WTC11 (cell line): ENCODE results near the gene ING2. TPM values are rescaled to one million over a fixed set of nuclear protein-coding genes. Genes with fewer than 3 reads are reported as not detected.
A peak's percentile ranks its signal among the peaks of the same experiment; 100 is the strongest.

Experiments used
- ATAC-seq: fragments of 200-7000 bp; cut with Tn5 transposase; 2 replicates; pipeline ENCODE4 v1.10.0; 2021; ENCODE audit warnings: mild to moderate bottlenecking, moderate library complexity
- CTCF ChIA-PET: fragments of 300-600 bp; sonication (Branson Sonifier 250); formaldehyde crosslinking; loops from one replicate; lab custom pipeline; 2021; ENCODE audit warnings: antibody characterized with exemption; lab: Charles Lee
- POLR2A ChIA-PET: fragments of 350-600 bp; sonication (Branson Sonifier 250); formaldehyde crosslinking; loops from one replicate; lab custom pipeline; 2021; ENCODE audit warnings: antibody characterized with exemption; lab: Charles Lee
- DNase-seq: peaks from one replicate; pipeline ENCODE4 v3.0.0; 2021; ENCODE audit warnings: low spot score
- H3K27ac Mint-ChIP-seq: 2 replicates; pipeline ENCODE4 v1.8.0; 2021; ENCODE audit warnings: mixed read lengths
- H3K27me3 Mint-ChIP-seq: 2 replicates; pipeline ENCODE4 v1.8.0; 2021; ENCODE audit warnings: low read depth, mild to moderate bottlenecking, moderate library complexity, mixed read lengths
- H3K36me3 Mint-ChIP-seq: 2 replicates; pipeline ENCODE4 v1.8.0; 2021; ENCODE audit warnings: mixed read lengths
- H3K4me1 Mint-ChIP-seq: 2 replicates; pipeline ENCODE4 v1.8.0; 2022; ENCODE audit warnings: mixed read lengths
- H3K4me3 Mint-ChIP-seq: 2 replicates; pipeline ENCODE4 v1.8.0; 2021; ENCODE audit warnings: mild to moderate bottlenecking, moderate library complexity, mixed read lengths
- H3K9me3 Mint-ChIP-seq: 2 replicates; pipeline ENCODE4 v1.8.0; 2021; ENCODE audit warnings: mixed read lengths
- AR ChIP-seq: fragments of 250-450 bp; sonication (Bioruptor Pico); IDR thresholded peaks from 2 replicates; pipeline ENCODE4 v1.9.0; 2021; ENCODE audit warnings: mild to moderate bottlenecking
- ARID4B ChIP-seq: sonication (generic); formaldehyde crosslinking; IDR thresholded peaks from 2 replicates; pipeline ENCODE4 v1.8.0; 2023; ENCODE audit warnings: missing genetic modification reagents, mild to moderate bottlenecking, borderline replicate concordance
- ESRRA ChIP-seq: sonication (generic); formaldehyde crosslinking; IDR thresholded peaks from 2 replicates; pipeline ENCODE4 v1.8.1; 2022; ENCODE audit warnings: mild to moderate bottlenecking, missing genetic modification reagents, borderline replicate concordance
- JAZF1 ChIP-seq: fragments of 250-450 bp; sonication (Bioruptor Pico); IDR thresholded peaks from 2 replicates; pipeline ENCODE4 v1.9.0; 2021; ENCODE audit warnings: moderate library complexity, mild to moderate bottlenecking, inconsistent platforms
- JUN ChIP-seq: sonication (generic); formaldehyde crosslinking; IDR thresholded peaks from 2 replicates; pipeline ENCODE4 v1.8.0; 2023; ENCODE audit warnings: mild to moderate bottlenecking, missing genetic modification reagents
- KAT7 ChIP-seq: sonication (generic); formaldehyde crosslinking; IDR thresholded peaks from 2 replicates; pipeline ENCODE4 v1.8.1; 2023; ENCODE audit warnings: missing genetic modification reagents, mild to moderate bottlenecking, borderline replicate concordance
- MAX ChIP-seq: sonication (generic); formaldehyde crosslinking; IDR thresholded peaks from 2 replicates; pipeline ENCODE4 v1.8.0; 2022; ENCODE audit warnings: mild to moderate bottlenecking, missing genetic modification reagents
- OVOL2 ChIP-seq: fragments of 250-450 bp; sonication (Bioruptor Pico); IDR thresholded peaks from 2 replicates; pipeline ENCODE4 v1.9.0; 2021; ENCODE audit warnings: mild to moderate bottlenecking, borderline replicate concordance
- SOX15 ChIP-seq: fragments of 250-450 bp; sonication (Bioruptor Pico); IDR thresholded peaks from 2 replicates; pipeline ENCODE4 v1.9.0; 2021; ENCODE audit warnings: mild to moderate bottlenecking
- TEAD1 ChIP-seq: sonication (generic); formaldehyde crosslinking; IDR thresholded peaks from 2 replicates; pipeline ENCODE4 v1.8.0; 2022; ENCODE audit warnings: mild to moderate bottlenecking, missing genetic modification reagents
- TEAD4 ChIP-seq: sonication (generic); formaldehyde crosslinking; IDR thresholded peaks from 2 replicates; pipeline ENCODE4 v1.8.0; 2022; ENCODE audit warnings: mild to moderate bottlenecking, missing genetic modification reagents
- USF2 ChIP-seq: sonication (generic); formaldehyde crosslinking; IDR thresholded peaks from 2 replicates; pipeline ENCODE4 v1.8.1; 2023; ENCODE audit warnings: mild to moderate bottlenecking, missing genetic modification reagents, moderate library complexity
- ZNF219 ChIP-seq: sonication (generic); formaldehyde crosslinking; IDR thresholded peaks from 2 replicates; pipeline ENCODE4 v1.8.0; 2023; ENCODE audit warnings: missing genetic modification reagents, mild to moderate bottlenecking, borderline replicate concordance
- ZNF232 ChIP-seq: sonication (generic); formaldehyde crosslinking; IDR thresholded peaks from 2 replicates; pipeline ENCODE4 v1.8.0; 2022; ENCODE audit warnings: mild to moderate bottlenecking, missing genetic modification reagents
- ZNF317 ChIP-seq: sonication (generic); formaldehyde crosslinking; IDR thresholded peaks from 2 replicates; pipeline ENCODE4 v1.8.1; 2023; ENCODE audit warnings: low read depth, mild to moderate bottlenecking, moderate library complexity, missing genetic modification reagents, borderline replicate concordance
- ZNF396 ChIP-seq: fragments of 250-450 bp; sonication (Bioruptor Pico); IDR thresholded peaks from 2 replicates; pipeline ENCODE4 v1.8.0; 2021; ENCODE audit warnings: mild to moderate bottlenecking, moderate library complexity, borderline replicate concordance
- ZNF416 ChIP-seq: fragments of 250-450 bp; sonication (Bioruptor Pico); IDR thresholded peaks from 2 replicates; pipeline ENCODE4 v1.9.0; 2021; ENCODE audit warnings: mild to moderate bottlenecking, inconsistent platforms
- total RNA-seq: library from RNA; stranded (reverse); gene quantifications from 3 replicates; pipeline ENCODE4 v1.2.3, GENCODE V29; 2021

The ING2 gene
- total RNA-seq, 1 experiment from 2014 or later = 12.0 TPM

GRCh38 chr4:183505611-183506388, 942 bp downstream of the ING2 start (continued):
- TF ChIP-seq ESRRA (CRISPR knock-in tag) = no peak
- no peak; the same call in 1 of the 2 replicates for TF ChIP-seq USF2 (CRISPR knock-in tag)
- TF ChIP-seq ZNF416 = no peak
- TF ChIP-seq MAX (CRISPR knock-in tag) = peak; percentile 34
- no peak for TF ChIP-seq AR (CRISPR knock-in tag)
- no peak for TF ChIP-seq ZNF396 (CRISPR knock-in tag)
- TF ChIP-seq ZNF317 (CRISPR knock-in tag) = no peak
- no peak; the same call in 1 of the 2 replicates for TF ChIP-seq JUN (CRISPR knock-in tag)
- no peak for TF ChIP-seq JAZF1 (CRISPR knock-in tag)
- TF ChIP-seq ZNF219 = no peak
- TF ChIP-seq, all 79 proteins: peak for 11

GRCh38 chr4:183506389-183506735, 1.5 kb downstream of the ING2 start:
- Mint-ChIP-seq H3K9me3 (no peaks in the 10 kb centered on the region), H3K4me3 (peak overlapping the region; percentile 89), H3K36me3 (peaks cover 12% of the 10 kb centered on the region), H3K27ac (peak overlapping the region; percentile 96), H3K4me1 (peaks cover 18% of the 10 kb centered on the region), H3K27me3 (no peaks in the 10 kb centered on the region)
- ATAC-seq = no peak
- ChIA-PET POLR2A (interaction anchor here (0.9 kb wide), 1 partner anchor 63 kb away, joined by 3 read pairs; no protein-coding TSS in a partner anchor), CTCF (interaction anchor here (0.7 to 1.8 kb wide), 3 partner anchors 94 to 130 kb away, joined by 3 to 5 read pairs (median 3); no protein-coding TSS in a partner anchor)
- no peak for DNase-seq
- TF ChIP-seq KAT7 (no peak), ARID4B (CRISPR knock-in tag) (no peak), TEAD4 (no peak), OVOL2 (CRISPR knock-in tag) (no peak), TEAD1 (CRISPR knock-in tag) (no peak), ZNF232 (CRISPR knock-in tag) (no peak), SOX15 (CRISPR knock-in tag) (no peak)
